Measurements from ENCODE around the gene DAAM1. TPM values are rescaled to one million over a fixed set of nuclear protein-coding genes. Genes with fewer than 3 reads are reported as not detected.

DAAM1 gene
- total RNA-seq, 1 donor from 2014 or later, result 32.4 TPM

- DNase-seq (ENCODE audit: low read depth), result no peak
Measured at GRCh38 chr14:59341858-59342477, 153.5 kb downstream of the DAAM1 start.

GRCh38 chr14:59342516-59343484, 154.3 kb downstream of the DAAM1 start:
- DNase-seq (ENCODE audit: low read depth), result no peak

- DNase-seq (ENCODE audit: low read depth), result peak; percentile 75
Measured at GRCh38 chr14:59343585-59343984, 155.1 kb downstream of the DAAM1 start.

- DNase-seq (ENCODE audit: low read depth), result no peak
Measured at GRCh38 chr14:59344016-59344415, 155.5 kb downstream of the DAAM1 start.

GRCh38 chr14:59344691-59345455, 156.4 kb downstream of the DAAM1 start:
- DNase-seq (ENCODE audit: low read depth), result no peak

- DNase-seq (ENCODE audit: low read depth), result no peak
Measured at GRCh38 chr14:59346329-59346728, 157.9 kb downstream of the DAAM1 start.

- DNase-seq (ENCODE audit: low read depth), result no peak
Measured at GRCh38 chr14:59346796-59347510, 158.5 kb downstream of the DAAM1 start.

GRCh38 chr14:59347511-59347900, 159.0 kb downstream of the DAAM1 start:
- DNase-seq (ENCODE audit: low read depth), result no peak

GRCh38 chr14:59347915-59348314, 159.4 kb downstream of the DAAM1 start:
- no peak for DNase-seq (ENCODE audit: low read depth)

- DNase-seq (ENCODE audit: low read depth), result peak; percentile 27
Measured at GRCh38 chr14:59349258-59349701, 160.8 kb downstream of the DAAM1 start.

- no peak for DNase-seq (ENCODE audit: low read depth)
Measured at GRCh38 chr14:59352961-59353360, 164.5 kb downstream of the DAAM1 start.

GRCh38 chr14:59354666-59355065, 166.2 kb downstream of the DAAM1 start:
- no peak for DNase-seq (ENCODE audit: low read depth)

GRCh38 chr14:59355091-59355490, 166.6 kb downstream of the DAAM1 start:
- DNase-seq (ENCODE audit: low read depth), result no peak

- DNase-seq (ENCODE audit: low read depth), result no peak
Measured at GRCh38 chr14:59356312-59356711, 167.8 kb downstream of the DAAM1 start.

- no peak for DNase-seq (ENCODE audit: low read depth)
Measured at GRCh38 chr14:59356767-59357166, 168.3 kb downstream of the DAAM1 start.

- peak; percentile 94 for DNase-seq (ENCODE audit: low read depth)
Measured at GRCh38 chr14:59358102-59358501, 169.6 kb downstream of the DAAM1 start.

- no peak for DNase-seq (ENCODE audit: low read depth)
Measured at GRCh38 chr14:59358784-59359183, 170.3 kb downstream of the DAAM1 start.

GRCh38 chr14:59359431-59360124, 171.1 kb downstream of the DAAM1 start:
- peak; percentile 30 for DNase-seq (ENCODE audit: low read depth)

GRCh38 chr14:59360233-59360632, 171.8 kb downstream of the DAAM1 start:
- DNase-seq (ENCODE audit: low read depth), result no peak

GRCh38 chr14:59360923-59361794, 172.7 kb downstream of the DAAM1 start:
- peak; percentile 89 for DNase-seq (ENCODE audit: low read depth)

All from renal cortical epithelial cell (primary cell).